Large intestine (tissue), 3 donors: ENCODE results near the gene AKAP17A. TPM values are rescaled to one million over a fixed set of nuclear protein-coding genes. Genes with fewer than 3 reads are reported as not detected.

Experiments
- DNase-seq, 2 donors: peaks; one replicate each; pipeline versions ENCODE4 v3.0.0 to v3.0.0-alpha.2; 2013
- H3K27ac ChIP-seq: one replicate; pipeline ENCODE4 v1.5.1; 2013; ENCODE audit warnings: low read length
- H3K27me3 ChIP-seq: 2 replicates; pipeline ENCODE4 v1.6.1; 2013; ENCODE audit warnings: low read length; ENCODE audit not compliant: control insufficient read depth, insufficient read depth
- H3K36me3 ChIP-seq: 2 replicates; pipeline ENCODE4 v1.6.1; 2013; ENCODE audit warnings: low read length; ENCODE audit not compliant: control insufficient read depth, insufficient read depth
- H3K4me1 ChIP-seq: one replicate; pipeline ENCODE4 v1.6.1; 2013; ENCODE audit warnings: low read length; ENCODE audit not compliant: control insufficient read depth, insufficient read depth
- H3K4me3 ChIP-seq: one replicate; pipeline ENCODE4 v1.5.1; 2013; ENCODE audit warnings: low read length
- H3K9me3 ChIP-seq: one replicate; pipeline ENCODE4 v1.6.1; 2013; ENCODE audit warnings: mild to moderate bottlenecking, low read depth, low read length, moderate library complexity; ENCODE audit not compliant: control insufficient read depth
- WGBS: methylation state at CpG from one replicate; pipeline ENCODE4 v1.1.5; 2013; ENCODE audit warnings: low lambda C conversion rate; ENCODE audit not compliant: insufficient coverage; 5-methylcytosine and 5-hydroxymethylcytosine counted together
- polyA plus RNA-seq: library from polyadenylated mRNA; unstranded; fragments of 120-200 nt; gene quantifications from one replicate; pipeline ENCODE4 v1.2.1, GENCODE V29; 2013

AKAP17A gene
- polyA plus RNA-seq, 1 donor = 65.9 TPM

- WGBS = no CpG with 5 or more reads among the region's 30 CpGs
- H3K9me3 ChIP-seq = peaks cover 32% of the 10 kb centered on the region
- no peaks in the 10 kb centered on the region for H3K27me3 ChIP-seq
- H3K36me3 ChIP-seq = peaks cover 81% of the 10 kb centered on the region
- no peak overlapping the region for H3K4me3 ChIP-seq
- DNase-seq = no peak
- peaks cover 9% of the 10 kb centered on the region for H3K4me1 ChIP-seq
- H3K27ac ChIP-seq = no peak overlapping the region
These were observed 5.4 kb downstream of the AKAP17A start for GRCh38 chrX:1596676-1597344.

- Histone ChIP-seq H3K9me3 (peaks cover 32% of the 10 kb centered on the region), H3K27ac (no peak overlapping the region), H3K4me1 (peaks cover 9% of the 10 kb centered on the region), H3K36me3 (peaks cover 88% of the 10 kb centered on the region), H3K4me3 (no peak overlapping the region), H3K27me3 (no peaks in the 10 kb centered on the region)
- WGBS = no CpG with 5 or more reads among the region's 25 CpGs
- DNase-seq = no peak
These were observed 6.1 kb downstream of the AKAP17A start for GRCh38 chrX:1597345-1598020.

- no peaks in the 10 kb centered on the region for H3K27me3 ChIP-seq
- H3K9me3 ChIP-seq = peaks cover 32% of the 10 kb centered on the region
- H3K4me3 ChIP-seq = no peak overlapping the region
- H3K36me3 ChIP-seq = peaks cover 92% of the 10 kb centered on the region
- DNase-seq = no peak
- peaks cover 7% of the 10 kb centered on the region for H3K4me1 ChIP-seq
- WGBS = no CpG with 5 or more reads among the region's 50 CpGs
- no peak overlapping the region for H3K27ac ChIP-seq
These were observed 6.8 kb downstream of the AKAP17A start for GRCh38 chrX:1598021-1598875.

- H3K27ac ChIP-seq = no peak overlapping the region
- no peaks in the 10 kb centered on the region for H3K4me1 ChIP-seq
- DNase-seq = no peak
- peaks cover 32% of the 10 kb centered on the region for H3K9me3 ChIP-seq
- H3K4me3 ChIP-seq = no peak overlapping the region
- H3K36me3 ChIP-seq = peaks cover 86% of the 10 kb centered on the region
- WGBS = 100% methylated on average over 5 of the region's 57 CpGs
- H3K27me3 ChIP-seq = no peaks in the 10 kb centered on the region
These were observed 7.7 kb downstream of the AKAP17A start for GRCh38 chrX:1598876-1599790.

GRCh38 chrX:1599791-1600405, 8.5 kb downstream of the AKAP17A start:
- no CpG with 5 or more reads among the region's 36 CpGs for WGBS
- DNase-seq = no peak

GRCh38 chrX:1600406-1601050, 9.1 kb downstream of the AKAP17A start:
- H3K27me3 ChIP-seq = no peaks in the 10 kb centered on the region
- WGBS = no CpG with 5 or more reads among the region's 52 CpGs
- DNase-seq = no peak
- H3K4me3 ChIP-seq = no peak overlapping the region
- no peaks in the 10 kb centered on the region for H3K4me1 ChIP-seq
- peaks cover 32% of the 10 kb centered on the region for H3K9me3 ChIP-seq
- H3K27ac ChIP-seq = no peak overlapping the region
- peaks cover 79% of the 10 kb centered on the region for H3K36me3 ChIP-seq

More at GRCh38 chrX:1599791-1600405, 8.5 kb downstream of the AKAP17A start:
- Histone ChIP-seq H3K36me3 (peaks cover 85% of the 10 kb centered on the region), H3K27me3 (no peaks in the 10 kb centered on the region), H3K4me1 (no peaks in the 10 kb centered on the region), H3K4me3 (no peak overlapping the region), H3K9me3 (peaks cover 32% of the 10 kb centered on the region), H3K27ac (no peak overlapping the region)

GRCh38 chrX:1601051-1601767, 9.8 kb downstream of the AKAP17A start:
- Histone ChIP-seq H3K9me3 (peaks cover 32% of the 10 kb centered on the region), H3K4me3 (no peak overlapping the region), H3K27me3 (no peaks in the 10 kb centered on the region), H3K4me1 (no peaks in the 10 kb centered on the region), H3K36me3 (peaks cover 72% of the 10 kb centered on the region), H3K27ac (no peak overlapping the region)
- no CpG with 5 or more reads among the region's 58 CpGs for WGBS
- no peak for DNase-seq

- no peaks in the 10 kb centered on the region for H3K4me1 ChIP-seq
- no CpG with 5 or more reads among the region's 15 CpGs for WGBS
- H3K27me3 ChIP-seq = no peaks in the 10 kb centered on the region
- H3K4me3 ChIP-seq = no peak overlapping the region
- no peak overlapping the region for H3K27ac ChIP-seq
- peaks cover 69% of the 10 kb centered on the region for H3K36me3 ChIP-seq
- peaks cover 32% of the 10 kb centered on the region for H3K9me3 ChIP-seq
- DNase-seq = no peak
These were observed 10.3 kb downstream of the AKAP17A start for GRCh38 chrX:1601768-1602085.

- Histone ChIP-seq H3K4me1 (no peaks in the 10 kb centered on the region), H3K9me3 (peaks cover 32% of the 10 kb centered on the region), H3K27ac (no peak overlapping the region), H3K27me3 (no peaks in the 10 kb centered on the region), H3K4me3 (no peak overlapping the region), H3K36me3 (peaks cover 63% of the 10 kb centered on the region)
- 100% methylated on average over 5 of the region's 12 CpGs for WGBS
- DNase-seq = no peak
These were observed 10.9 kb downstream of the AKAP17A start for GRCh38 chrX:1602299-1602698.
